ENCODE results near the gene DVL2. TPM values are rescaled to one million over a fixed set of nuclear protein-coding genes. Genes with fewer than 3 reads are reported as not detected.

The DVL2 gene
- total RNA-seq = 25.1 and 31.9 TPM in 2 replicates

DNA sequence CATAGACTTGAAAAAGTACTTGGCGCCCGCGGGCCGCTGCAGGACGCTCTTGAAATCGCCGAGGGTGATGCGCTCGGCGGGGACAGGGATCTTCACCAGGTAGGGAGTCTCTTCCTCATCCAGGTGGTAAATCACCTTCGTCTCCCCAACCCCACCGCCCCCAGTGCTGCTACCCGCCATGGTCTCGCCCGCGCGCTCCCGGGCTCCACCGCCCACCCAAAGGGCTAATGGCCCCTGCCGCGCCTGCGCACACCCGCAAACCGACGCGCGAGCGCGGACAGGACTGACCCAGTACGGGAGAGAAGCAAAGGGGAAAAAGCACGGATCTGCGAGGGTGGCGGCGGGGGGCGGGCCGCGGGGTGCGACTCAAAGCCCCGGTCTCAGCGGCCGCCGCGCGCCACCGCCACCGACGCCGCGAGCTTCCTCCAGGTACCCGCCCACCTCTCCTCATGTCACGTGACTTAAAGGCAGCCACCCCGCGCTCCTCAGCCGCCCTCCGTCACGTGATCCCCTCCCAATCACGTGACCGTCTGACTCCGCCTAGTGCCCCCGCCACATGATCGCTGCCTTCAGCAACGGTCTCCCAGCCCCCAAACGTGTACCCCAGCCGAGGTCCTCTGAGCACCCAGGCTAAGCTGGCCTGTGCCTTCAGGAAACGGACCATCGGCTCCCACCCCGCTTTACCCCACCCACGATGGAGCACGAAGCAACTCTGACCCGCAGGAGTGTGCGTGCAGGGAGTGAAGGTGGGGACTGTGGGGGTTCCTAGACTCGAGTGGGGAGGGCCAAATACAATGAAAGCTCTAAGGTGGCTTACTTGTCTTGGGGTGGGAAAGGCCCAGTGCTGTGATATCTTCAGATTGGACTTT, at the start of gene DVL2:
TSS of gene DVL2 (minus strand) at position 435 of the 869 bp plus-strand sequence. CDS start at position 180, 255 bp downstream.
- DNase-seq (ENCODE audit: low read depth in 2 of 2) = peak; percentile 97

DNA sequence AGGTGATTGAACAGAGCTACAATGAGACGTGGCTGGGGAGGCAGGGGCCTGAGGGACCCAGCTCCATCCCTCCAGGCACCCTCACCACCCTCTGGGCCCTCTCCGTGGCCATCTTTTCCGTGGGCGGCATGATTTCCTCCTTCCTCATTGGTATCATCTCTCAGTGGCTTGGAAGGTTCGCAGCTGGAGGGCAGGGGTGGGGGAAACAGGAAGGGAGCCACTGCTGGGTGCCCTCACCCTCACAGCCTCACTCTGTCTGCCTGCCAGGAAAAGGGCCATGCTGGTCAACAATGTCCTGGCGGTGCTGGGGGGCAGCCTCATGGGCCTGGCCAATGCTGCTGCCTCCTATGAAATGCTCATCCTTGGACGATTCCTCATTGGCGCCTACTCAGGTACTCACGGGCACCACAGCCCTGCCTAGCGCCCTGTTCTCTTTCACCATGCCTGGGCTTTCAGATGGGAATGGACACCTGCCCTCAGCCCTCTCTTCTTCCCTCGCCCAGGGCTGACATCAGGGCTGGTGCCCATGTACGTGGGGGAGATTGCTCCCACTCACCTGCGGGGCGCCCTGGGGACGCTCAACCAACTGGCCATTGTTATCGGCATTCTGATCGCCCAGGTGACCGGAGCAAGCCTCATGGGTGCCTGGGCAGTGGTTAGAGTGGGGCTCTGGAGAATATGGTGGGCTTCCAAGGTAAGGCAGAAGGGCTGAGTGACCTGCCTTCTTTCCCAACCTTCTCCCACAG, 49.3 kb upstream of the DVL2 start:
- no peak for DNase-seq (ENCODE audit: low read depth in 2 of 2)

DNA sequence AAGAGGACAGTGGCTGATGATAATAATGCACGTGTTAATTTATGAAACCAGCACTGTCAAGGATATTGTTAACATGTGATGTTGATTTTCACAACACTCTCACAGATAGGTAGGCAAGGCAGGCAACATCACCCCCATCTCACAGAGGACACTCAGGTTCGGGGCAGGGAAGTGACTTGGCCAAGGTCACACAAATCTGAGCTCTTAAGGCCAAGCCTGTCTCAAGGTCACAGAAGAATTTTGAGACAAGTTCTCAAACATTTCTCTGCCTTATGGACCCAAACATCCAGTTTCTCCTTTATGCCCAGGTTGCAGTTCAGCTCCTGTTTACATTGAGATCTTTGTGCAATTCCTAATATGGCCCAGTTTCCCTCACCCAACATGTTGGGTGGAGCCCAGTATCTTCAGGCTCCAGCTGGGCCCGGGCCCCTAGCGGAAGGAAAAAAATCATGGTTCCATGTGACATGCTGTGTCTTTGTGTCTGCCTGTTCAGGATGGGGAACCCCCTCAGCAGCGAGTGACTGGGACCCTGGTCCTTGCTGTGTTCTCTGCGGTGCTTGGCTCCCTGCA, 48.5 kb upstream of the DVL2 start:
- peak in 1 of 2 donors; percentile 14 for DNase-seq (ENCODE audit: low read depth in 2 of 2)

DNA sequence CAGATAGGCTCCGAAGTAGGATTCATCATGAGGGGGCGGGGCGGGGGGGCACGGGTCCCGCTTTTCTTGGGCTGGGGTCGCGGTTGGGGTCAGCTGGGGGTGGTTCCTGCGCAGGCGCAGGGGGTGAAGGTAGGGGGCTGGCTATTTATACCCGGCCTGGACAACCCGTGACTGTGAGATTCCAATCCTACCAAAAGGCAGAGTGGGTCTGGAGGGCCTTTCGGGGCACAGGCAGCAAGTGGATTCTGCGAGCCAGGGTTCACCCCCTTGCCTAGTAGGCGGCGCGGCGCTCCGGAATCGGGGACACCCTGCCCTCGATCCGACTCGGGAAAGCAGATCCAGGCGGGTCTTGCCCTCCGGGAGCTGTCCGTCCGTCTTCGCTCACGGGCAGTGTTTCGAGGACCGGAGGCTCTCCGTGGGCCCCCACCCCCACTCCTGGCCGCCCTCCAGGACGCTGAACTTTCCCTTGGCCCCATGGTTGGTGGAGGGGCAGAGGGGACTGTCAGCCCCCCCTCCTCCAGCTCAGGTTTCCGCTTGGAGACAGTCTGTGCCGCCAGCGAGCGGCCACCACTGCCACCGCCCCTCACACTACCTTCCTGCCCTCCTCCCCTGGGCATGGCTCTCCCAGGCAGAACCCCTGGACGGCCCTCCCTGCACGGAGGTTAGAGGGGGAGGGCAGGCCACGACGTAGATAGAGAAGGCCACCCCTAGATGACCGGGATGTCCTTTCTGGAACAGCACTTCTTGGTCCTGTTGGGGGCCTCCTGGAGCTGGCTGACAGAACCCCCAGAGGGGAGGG, 47.8 kb upstream of the DVL2 start:
- peak in 1 of 2 donors; percentile 58 for DNase-seq (ENCODE audit: low read depth in 2 of 2)

DNA sequence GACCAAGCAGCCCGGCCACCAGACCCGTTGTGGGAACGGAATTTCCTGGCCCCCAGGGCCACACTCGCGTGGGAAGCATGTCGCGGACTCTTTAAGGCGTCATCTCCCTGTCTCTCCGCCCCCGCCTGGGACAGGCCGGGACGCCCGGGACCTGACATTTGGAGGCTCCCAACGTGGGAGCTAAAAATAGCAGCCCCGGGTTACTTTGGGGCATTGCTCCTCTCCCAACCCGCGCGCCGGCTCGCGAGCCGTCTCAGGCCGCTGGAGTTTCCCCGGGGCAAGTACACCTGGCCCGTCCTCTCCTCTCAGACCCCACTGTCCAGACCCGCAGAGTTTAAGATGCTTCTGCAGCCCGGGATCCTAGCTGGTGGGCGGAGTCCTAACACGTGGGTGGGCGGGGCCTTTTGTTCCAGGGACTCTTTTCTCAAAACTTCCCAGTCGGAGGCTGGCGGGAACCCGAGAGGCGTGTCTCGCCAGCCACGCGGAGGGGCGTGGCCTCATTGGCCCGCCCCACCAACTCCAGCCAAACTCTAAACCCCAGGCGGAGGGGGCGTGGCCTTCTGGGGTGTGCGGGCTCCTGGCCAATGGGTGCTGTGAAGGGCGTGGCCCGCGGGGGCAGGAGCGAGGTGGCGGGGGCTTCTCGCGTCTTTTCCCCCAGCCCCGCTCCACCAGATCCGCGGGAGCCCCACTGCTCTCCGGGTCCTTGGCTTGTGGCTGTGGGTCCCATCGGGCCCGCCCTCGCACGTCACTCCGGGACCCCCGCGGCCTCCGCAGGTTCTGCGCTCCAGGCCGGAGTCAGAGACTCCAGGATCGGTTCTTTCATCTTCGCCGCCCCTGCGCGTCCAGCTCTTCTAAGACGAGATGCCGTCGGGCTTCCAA, 47.0 kb upstream of the DVL2 start, which contains the start of gene SLC2A4:
TSS of gene SLC2A4 (plus strand) at position 645 of the 879 bp plus-strand sequence. CDS start at position 862, 217 bp downstream.
- peak; percentile 92 to 95 for DNase-seq (ENCODE audit: low read depth in 2 of 2)

DNA sequence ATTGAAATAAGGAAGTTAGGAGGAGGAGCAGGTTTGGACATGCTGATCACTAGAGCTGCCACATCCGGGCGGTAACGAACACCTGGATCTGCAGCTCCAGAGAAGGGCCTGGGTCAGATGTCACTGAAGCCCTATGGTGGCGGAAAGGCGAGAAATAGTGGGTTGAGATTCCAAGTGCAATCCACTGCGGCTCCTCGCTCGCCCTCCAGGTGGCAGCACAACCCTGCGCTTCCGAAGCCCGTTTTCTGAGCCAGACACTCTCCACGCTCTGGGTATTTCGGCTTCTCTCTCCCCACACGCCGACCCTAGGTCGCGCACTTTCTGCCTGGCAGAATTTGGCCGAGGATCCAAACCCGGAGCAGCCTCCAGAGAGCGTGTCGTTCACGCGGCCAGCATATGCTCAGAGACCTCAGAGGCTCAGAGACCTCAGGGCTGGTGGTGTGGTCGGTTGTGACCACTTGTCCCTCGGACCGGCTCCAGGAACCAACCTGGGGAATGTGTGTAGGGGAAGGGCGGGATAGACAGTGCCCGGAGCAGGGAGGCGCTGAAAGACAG, 46.3 kb upstream of the DVL2 start:
- DNase-seq (ENCODE audit: low read depth in 2 of 2) = peak; percentile 78 to 85

DNA sequence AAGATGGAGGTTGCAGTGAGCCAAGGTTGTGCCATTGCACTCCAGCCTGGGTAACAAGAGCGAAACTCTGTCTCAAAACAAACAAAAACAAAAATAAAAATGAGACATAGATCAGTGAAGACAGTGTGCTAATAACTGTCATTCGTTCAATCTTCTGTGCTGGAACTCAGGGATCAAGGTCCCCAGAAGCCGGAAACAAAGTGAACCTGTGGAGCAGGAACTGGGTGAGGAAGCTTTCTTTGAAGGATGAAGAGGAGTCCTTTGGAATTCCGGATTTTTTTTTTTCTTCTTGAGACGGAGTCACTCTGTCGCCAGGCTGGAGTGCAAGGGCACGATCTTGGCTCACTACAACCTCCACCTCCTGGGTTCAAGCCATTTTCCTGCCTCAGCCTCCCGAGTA, 45.1 kb upstream of the DVL2 start:
- no peak for DNase-seq (ENCODE audit: low read depth in 2 of 2)

DNA sequence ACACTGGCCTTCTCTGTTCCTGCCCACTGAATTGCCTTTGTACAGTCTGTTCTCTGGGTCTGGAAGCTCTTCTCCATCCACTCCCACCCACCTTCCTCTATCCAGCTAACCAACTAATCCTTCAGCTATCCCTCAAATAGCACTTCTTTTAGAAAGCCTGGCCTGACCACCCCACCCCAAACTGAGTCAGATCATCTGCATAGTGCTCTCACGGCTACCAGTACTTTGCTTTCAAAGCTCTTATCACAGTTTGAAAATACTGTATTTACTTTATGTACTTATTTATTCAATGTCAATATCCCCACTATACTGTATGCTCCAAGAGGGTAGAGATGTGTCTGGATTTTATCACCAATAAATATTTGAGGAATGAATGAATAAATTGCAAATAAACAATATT, 32.5 kb upstream of the DVL2 start:
- no peak for DNase-seq (ENCODE audit: low read depth in 2 of 2)

DNA sequence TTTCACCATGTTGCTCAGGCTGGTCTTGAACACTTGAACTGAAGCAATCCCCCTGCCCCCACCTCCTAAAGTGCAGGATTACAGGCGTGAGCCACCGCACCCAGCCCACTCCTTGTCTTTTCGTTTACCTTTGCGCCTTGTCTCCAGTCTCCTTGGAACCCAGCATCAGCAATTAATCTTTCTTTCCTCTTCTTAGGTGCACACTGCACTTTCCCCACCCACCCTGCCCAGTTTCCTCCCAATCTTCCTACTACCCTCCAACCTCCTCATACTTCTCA, 29.4 kb upstream of the DVL2 start:
- no peak for DNase-seq (ENCODE audit: low read depth in 2 of 2)

DNA sequence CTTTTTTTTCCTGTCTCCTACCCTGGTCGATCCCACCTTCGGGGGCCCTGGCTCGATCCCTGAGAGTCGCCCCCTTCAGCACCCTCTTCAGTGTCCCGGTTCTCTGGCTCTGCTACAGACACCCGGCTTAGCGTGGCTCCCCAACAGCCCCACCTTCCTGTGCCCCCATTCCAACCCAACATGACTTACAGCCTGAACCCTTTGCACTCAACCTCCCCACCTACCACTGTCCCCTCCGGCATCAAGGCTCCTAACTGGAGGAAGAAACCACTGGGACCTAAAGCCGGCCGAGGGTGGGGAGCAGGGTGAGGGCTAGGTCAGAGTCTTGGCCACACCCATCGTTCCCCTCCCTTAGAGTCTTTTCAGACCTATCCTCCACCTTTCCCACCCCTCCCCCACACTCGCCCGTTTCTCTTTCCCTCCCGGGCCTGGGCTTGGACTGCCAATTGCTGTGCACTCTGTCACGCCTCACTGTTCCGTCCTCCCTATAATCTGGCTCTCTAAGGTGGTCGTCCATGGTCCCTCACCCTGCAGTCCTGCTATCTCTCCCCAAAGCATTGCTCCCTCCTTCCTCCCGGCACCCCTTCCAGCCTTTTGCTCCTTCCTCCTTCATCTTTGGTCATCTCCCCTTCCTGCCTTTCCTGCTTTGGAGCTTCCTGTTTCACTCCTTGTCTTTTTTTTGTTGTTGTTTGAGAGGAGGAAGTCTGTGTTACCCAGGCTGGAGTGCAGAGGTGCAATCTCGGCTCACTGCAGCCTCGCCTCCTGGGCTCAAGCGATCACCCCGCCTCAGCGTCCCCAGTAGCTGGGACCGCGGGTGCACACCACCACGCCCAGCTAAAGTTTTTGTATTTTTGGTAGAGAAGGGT, 28.9 kb upstream of the DVL2 start:
- DNase-seq (ENCODE audit: low read depth in 2 of 2) = no peak

DNA sequence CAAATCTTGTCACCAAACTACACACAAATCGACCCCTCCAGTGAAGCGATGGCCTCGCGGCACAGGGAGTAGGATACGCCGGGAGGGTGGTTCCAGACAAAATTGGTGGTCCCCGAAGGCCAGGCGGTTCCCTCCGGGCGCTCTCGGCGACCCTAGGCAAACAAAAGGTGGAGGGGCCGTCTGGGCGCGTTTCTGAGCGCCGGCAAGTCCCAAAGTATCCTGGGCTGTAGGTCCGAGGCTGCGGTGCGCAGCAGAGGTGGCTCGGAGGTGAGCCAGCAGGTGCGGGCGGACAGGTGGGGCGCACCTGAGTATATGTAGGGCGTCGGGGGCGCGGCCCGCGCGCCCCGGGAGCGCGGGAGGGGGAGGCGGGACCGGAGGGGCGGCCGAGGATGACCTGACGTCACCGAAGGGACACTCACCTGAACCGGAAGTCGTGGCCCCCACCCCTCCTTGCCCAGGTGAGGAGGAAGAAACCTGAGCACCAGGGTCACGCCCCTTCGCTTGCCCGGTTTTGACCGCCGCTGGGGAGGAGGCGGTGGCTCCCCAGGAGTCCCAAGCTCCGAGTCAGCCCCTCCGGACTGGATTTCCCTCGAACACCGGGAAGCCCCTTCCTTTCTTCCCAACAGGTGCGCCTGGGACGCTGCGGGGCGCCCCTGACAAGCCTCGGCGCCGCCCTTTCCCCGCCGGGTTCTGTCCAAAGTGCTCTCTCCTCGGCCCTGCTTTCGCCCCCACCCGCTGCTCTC, 28.0 kb upstream of the DVL2 start, which contains the start of gene CLDN7:
TSS of gene CLDN7 (minus strand) at position 287 of the 743 bp plus-strand sequence. CDS start 435 bp downstream, outside the sequence.
- no peak for DNase-seq (ENCODE audit: low read depth in 2 of 2)

DNA sequence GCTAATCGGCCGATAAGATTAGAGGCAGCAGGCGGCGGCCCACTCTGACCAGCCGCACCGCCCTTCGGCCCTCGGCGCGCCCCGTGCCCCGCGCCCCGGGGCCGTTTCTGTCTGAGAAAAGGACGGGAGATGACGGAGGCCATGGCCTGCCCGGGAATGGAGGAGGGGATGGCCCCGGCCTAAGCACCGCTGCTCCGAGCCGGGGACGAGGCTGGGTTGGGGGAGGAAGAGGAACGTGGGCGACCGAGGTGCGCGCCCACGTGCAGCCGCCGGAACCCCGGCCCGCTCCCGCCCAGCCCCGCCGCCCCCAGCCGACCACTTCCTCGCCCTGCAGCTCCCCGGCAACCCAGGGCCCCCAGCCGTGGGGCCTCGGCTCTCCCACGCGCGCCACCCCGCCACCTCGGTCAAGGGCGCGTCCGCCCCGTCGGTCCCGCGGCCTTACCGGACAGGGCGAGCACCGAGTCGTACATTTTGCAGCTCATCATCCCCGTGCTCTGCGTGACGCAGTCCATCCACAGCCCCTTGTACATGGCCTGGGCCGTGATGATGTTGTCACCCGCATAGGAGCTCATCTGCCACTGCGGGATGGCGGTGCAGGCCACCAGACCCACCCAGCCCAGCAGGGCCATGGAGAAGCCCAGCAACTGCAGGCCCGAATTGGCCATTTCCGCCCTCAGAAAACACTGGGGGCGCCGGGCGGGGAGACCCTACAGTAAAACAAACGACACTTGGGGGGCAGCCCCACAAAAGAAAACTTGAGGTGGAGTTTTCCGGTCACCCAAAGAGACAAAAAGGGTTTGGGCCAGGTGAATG, 27.3 kb upstream of the DVL2 start:
- DNase-seq (ENCODE audit: low read depth in 2 of 2) = no peak

DNA sequence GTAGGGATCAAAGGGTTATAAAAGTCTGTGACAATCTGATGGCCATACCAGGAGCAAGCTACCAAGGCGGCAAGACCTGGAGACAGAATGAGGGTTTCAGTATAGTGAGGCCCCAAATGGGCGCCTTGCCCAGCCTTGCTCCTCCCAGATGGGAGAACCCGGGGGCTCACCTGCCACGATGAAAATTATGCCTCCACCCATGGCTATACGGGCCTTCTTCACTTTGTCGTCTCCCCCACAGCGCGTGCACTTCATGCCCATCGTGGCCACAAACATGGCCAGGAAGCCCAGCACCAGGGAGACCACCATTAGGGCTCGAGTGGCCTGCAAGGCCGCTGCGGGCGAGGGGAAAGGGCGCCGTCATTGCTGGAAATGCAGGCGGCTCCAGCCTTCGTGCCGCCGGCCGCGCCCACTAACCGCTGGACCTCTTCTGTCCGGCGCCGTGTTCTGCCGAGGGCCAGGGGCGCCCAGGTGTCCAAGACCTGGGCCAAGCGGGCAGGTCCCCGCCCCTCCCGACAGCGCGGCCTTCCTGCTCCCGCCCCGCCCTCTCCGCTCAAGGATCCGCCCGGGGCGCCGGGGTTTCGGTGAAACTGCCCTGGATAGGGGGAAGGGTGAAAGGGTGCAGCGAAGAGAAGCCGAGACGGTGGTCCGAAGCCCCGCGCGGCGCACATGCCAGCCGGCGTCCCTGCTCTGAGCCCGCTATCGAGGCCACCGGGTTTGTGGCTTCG, 26.5 kb upstream of the DVL2 start:
- DNase-seq (ENCODE audit: low read depth in 2 of 2) = no peak

DNA sequence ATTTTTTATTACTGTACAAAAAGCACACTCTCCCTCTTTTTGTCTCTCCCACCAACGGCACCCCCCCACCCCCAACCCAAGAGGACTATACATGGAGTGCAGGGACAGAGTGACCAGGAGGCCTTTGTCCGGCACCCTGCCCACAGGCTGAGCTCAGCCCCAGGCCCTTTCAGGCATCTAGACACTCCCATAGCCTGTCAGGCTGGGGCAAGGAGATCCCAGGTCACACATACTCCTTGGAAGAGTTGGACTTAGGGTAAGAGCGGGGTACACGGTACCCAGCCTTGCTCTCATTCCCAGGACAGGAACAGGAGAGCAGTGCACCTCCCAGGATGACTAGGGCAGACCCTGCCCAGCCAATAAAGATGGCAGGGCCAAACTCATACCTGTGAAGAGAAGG, 25.8 kb upstream of the DVL2 start:
- DNase-seq (ENCODE audit: low read depth in 2 of 2) = no peak

DNA sequence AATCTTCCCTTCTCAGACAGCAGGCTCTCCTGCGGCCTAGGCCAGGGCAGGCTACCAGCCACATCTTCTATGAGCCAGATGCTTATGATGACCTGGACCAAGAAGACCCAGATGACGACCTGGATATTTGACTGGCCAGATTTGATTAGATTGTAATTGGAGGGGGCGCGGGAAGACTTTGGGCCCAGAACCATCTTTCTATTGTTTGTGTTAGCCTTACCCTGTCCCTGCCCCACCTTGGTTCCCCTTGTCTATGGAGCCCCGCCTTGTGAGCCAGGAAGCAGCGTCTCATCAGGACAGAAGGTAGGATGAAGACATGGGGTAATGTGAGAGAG, 25.2 kb upstream of the DVL2 start:
- DNase-seq (ENCODE audit: low read depth in 2 of 2) = no peak

DNA sequence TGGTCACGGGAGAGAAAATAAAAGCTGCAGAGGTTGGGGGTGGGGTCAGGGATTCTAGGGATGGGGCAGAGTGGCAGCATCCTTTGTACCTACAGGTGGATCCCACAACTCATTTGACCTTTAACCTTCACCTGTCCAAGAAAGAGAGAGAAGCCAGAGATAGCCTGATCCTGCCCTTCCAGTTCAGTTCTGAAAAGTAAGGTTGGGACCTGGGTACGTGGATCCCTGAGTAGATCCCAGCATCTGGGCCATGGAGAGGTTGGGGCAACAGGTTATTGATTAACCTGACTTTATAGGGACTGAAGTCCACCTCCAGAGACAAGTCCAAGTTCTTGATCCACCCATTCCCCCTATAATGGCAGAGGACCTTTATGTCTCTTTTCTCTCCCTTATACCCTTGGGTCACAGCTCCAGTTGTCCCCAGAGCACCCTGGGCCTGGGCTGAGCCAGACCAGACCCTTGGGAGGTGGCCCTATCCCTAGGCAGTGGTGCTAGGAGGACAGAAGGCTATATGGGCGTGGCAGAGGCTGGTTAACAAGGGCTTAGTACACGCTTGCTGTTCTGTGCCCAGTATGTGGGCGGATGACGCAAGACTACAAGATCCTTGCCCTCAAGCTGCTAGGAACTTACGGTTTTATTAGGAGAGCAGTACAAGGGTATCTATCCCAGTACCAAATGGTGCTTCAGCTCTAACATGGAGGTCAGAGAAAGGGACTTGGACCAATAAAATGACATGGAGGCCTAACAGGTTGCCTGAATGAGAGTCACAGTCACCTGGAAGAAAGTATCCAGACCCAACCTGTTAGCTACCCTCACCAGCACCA, 24.6 kb upstream of the DVL2 start:
- no peak for DNase-seq (ENCODE audit: low read depth in 2 of 2)

Data from lung microvascular endothelial cell (primary cell).